Activated T-helper 2 cell treated with anti-CD3 and anti-CD28 coated beads, Interferon-gamma antibody, Interleukin-2, Interleukin-4, amounts not matched to agents 10 μg/mL and 5 μg/mL and 100 μg/mL, durations not matched to agents 14 hours and 24 hours and 36 hours (primary cell): ENCODE measurements around the gene UNC5A. TPM values are rescaled to one million over a fixed set of nuclear protein-coding genes. Genes with fewer than 3 reads are reported as not detected.

Experiments
- DNase-seq: peaks from one replicate; pipeline ENCODE4 v3.0.0; 2021; ENCODE audit warnings: low spot score
- H3K27ac Mint-ChIP-seq: one replicate; pipeline ENCODE4 v1.8.0; 2021; ENCODE audit warnings: mixed read lengths
- H3K27me3 Mint-ChIP-seq: one replicate; pipeline ENCODE4 v1.8.0; 2021; ENCODE audit warnings: low read depth, mixed read lengths
- H3K36me3 Mint-ChIP-seq: one replicate; pipeline ENCODE4 v1.8.0; 2021; ENCODE audit warnings: low read depth, mixed read lengths
- H3K4me1 Mint-ChIP-seq: one replicate; pipeline ENCODE4 v1.8.0; 2021; ENCODE audit warnings: low read depth, mixed read lengths
- H3K4me3 Mint-ChIP-seq: one replicate; pipeline ENCODE4 v1.8.0; 2021; ENCODE audit warnings: low read depth, mild to moderate bottlenecking, moderate library complexity, mixed read lengths
- H3K9me3 Mint-ChIP-seq: one replicate; pipeline ENCODE4 v1.8.0; 2021; ENCODE audit warnings: mixed read lengths
- intact Hi-C: fragments of 100-400 bp; cut with micrococcal nuclease; formaldehyde crosslinking; loops from one replicate; pipeline ENCODE4 v1.15.1; 2023
- total RNA-seq: library from RNA; stranded (reverse); gene quantifications from 2 replicates; pipeline ENCODE4 v1.2.3, GENCODE V29; 2022

Gene UNC5A
- total RNA-seq, 1 donor from 2014 or later: not detected

DNA sequence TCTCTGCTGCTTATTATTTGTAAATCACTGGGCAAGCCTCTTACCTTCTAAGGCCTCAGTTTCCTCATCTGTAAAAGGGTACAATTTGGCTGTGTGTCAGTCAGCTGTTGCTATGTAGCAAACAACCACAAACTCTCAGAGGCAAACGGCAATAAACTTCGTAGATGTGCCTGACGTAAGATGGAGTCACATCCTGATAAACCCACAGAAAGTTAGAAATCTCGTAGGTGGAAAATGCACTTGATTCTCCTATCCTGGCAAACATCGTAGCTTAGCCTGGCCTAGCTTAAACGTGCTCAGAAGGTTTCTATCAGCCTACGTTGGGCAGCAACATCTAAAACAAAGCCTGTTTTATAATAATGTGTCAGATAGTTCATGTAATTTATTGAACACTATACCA, 35.0 kb upstream of the UNC5A start:
- no peak for DNase-seq
- no peak overlapping the region for H3K27ac Mint-ChIP-seq
- peaks cover 13% of the 10 kb centered on the region for H3K27me3 Mint-ChIP-seq
- H3K36me3 Mint-ChIP-seq: no peaks in the 10 kb centered on the region
- H3K4me3 Mint-ChIP-seq: no peak overlapping the region
- H3K4me1 Mint-ChIP-seq: no peaks in the 10 kb centered on the region
- intact Hi-C loops: no loop called here
- no peaks in the 10 kb centered on the region for H3K9me3 Mint-ChIP-seq

DNA sequence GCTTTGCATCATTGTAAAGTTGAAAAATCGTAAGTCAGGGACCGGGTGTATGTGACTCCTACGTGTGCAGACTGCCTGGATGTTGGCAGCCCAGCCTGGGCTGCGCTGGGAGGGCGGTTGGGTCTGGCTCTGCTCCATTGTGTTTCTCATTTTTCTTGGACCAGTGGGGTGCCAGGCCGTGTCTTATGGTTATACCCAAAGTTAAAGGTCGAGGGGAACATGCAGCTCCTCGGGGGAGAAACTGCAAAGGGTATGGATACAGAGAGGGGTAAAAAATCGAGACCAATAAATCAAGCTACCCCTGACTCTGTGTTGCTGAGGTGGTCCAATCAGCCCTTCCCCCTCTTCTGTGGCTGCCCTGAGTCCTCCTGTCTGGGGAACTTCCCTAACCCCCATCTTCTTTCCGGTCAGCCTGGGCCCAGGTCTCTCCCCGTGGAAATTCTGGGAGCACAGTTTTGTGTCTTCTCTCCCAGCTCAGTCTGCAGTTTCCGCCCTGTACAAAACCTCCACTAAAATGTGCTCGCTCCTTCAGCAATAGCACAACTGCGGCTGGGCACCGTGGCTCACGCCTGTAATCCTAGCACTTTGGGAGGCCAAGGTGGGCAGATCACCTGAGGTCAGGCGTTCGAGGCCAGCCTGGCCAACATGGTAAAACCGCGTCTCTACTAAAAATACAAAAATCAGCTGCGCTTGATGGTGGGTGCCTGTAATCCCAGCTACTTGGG, 34.1 kb upstream of the UNC5A start:
- DNase-seq: no peak
- intact Hi-C loops: no loop called here

DNA sequence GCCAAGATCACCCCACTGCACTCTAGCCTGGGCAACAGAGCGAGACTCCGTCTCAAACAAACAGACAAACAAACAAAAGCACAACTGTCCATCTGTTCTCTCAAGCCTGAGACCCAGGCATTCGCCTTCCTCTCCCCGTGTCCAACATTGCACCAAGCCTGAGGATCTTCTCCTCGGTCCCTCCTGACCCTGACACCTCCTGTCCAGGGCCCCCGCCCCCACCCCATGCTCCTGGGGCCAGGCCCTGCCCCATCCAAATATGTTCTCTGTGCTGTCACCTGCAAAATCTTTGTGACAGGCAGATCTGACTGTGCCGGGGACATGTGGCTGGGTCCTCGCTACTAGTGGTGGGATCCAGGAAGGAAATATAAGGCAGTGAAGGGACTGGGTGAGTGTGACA, 33.4 kb upstream of the UNC5A start:
- intact Hi-C loops: no loop called here
- DNase-seq: no peak

More for the DNA sequence above, 34.1 kb upstream of the UNC5A start:
- Mint-ChIP-seq H3K36me3 (no peaks in the 10 kb centered on the region), H3K27ac (no peak overlapping the region), H3K9me3 (no peaks in the 10 kb centered on the region), H3K27me3 (peaks cover 13% of the 10 kb centered on the region), H3K4me3 (no peak overlapping the region), H3K4me1 (no peaks in the 10 kb centered on the region)

DNA sequence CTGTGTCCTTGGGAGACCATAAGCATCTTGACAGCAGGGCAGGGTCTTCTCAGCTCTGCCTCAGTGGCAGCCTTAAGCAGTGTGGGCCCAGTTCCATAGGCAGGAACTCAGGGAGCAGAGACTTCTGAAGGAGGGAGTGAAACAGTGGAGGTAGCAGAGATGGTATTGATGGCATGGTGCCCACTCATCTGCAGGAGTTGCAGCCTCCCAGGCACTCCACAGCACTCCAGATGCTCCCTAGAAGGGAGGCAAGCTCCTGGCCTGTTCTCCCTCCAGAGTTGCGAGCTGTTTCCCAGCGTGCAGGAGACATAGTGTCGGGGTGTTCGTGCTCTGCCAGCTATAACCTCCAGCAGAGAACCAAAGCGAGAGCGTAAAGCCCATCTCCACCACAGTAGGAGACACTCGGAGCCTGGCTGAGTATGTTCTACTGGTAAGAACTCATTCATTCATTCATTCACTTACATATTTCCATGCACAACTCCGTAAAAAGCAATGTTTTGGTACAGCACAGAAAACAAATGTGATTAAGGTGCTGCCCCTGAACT, 31.4 kb upstream of the UNC5A start:
- Mint-ChIP-seq H3K4me1 (no peaks in the 10 kb centered on the region), H3K27me3 (peaks cover 12% of the 10 kb centered on the region), H3K36me3 (no peaks in the 10 kb centered on the region), H3K27ac (no peak overlapping the region), H3K9me3 (no peaks in the 10 kb centered on the region), H3K4me3 (no peak overlapping the region)
- no peak for DNase-seq
- intact Hi-C loops: no loop called here

More for the DNA sequence above, 33.4 kb upstream of the UNC5A start:
- Mint-ChIP-seq H3K36me3 (no peaks in the 10 kb centered on the region), H3K27ac (no peak overlapping the region), H3K9me3 (no peaks in the 10 kb centered on the region), H3K27me3 (peaks cover 13% of the 10 kb centered on the region), H3K4me3 (no peak overlapping the region), H3K4me1 (no peaks in the 10 kb centered on the region)

DNA sequence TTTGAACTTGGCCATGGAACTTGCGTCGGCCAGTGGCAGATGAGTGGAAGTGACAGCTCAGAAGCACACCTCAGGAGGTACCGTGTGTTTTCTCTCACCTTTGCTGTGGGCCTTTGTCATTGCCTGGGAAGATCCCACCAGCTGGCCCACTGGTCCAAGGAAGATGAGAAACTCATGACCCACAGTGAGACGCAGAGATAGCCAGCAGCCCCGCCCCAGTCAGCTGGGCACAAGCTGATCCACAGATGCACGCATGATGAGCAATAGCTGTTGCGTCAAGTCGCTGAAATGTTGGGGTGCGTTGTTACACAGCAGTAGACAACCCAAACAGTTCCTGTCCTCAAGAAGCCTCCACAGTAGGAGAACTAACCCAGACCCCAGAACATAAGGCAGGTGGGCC, 30.8 kb upstream of the UNC5A start:
- H3K27me3 Mint-ChIP-seq: peaks cover 14% of the 10 kb centered on the region
- intact Hi-C loops: no loop called here
- no peaks in the 10 kb centered on the region for H3K4me1 Mint-ChIP-seq
- no peak for DNase-seq
- H3K9me3 Mint-ChIP-seq: no peaks in the 10 kb centered on the region
- no peak overlapping the region for H3K27ac Mint-ChIP-seq
- no peak overlapping the region for H3K4me3 Mint-ChIP-seq
- H3K36me3 Mint-ChIP-seq: no peaks in the 10 kb centered on the region

DNA sequence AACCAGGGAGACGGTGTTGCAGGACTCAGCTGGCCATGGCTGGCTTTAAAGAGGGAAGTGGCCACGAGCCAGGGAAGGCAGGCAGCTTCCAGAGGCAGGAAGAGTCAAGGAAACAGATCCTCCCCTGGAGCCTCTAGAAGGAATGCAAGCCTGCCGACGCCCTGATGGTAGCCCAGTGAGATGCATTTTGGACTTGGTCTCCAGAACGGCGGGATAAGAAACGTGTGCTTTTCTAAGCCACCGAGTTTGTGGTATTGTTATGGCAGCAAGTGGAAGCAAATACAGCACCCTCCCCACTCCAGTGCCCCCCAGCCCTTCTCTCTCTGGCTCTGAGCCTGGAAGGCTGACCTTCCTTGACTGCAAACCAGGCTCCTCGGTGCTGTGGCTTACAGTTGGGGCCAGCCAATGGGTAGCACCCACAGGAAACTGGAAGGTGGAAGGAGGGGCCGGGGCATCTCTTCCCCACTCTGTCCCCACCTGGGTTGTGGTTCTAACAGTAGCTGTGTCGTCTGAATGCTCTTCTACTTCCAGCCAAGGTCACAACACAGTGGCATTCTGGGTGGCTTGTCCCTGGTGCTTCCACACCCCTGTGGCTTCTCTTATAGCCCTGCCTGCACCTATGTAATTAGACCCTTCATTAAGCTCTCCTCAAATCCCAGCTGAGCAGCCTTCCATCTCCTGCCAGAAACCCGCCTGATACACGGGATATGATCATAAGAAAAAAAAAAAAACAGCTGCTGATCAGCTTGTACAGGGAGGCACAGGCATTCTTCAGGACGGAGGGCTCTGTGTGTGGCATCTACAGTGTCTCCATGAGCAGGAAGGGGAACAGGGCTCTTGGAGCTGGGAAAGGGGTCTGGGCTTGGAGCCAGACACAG, 29.9 kb upstream of the UNC5A start:
- Mint-ChIP-seq H3K27me3 (peaks cover 7% of the 10 kb centered on the region), H3K27ac (no peak overlapping the region), H3K36me3 (no peaks in the 10 kb centered on the region), H3K4me3 (no peak overlapping the region), H3K4me1 (no peaks in the 10 kb centered on the region), H3K9me3 (no peaks in the 10 kb centered on the region)
- no peak for DNase-seq
- intact Hi-C loops: no loop called here

DNA sequence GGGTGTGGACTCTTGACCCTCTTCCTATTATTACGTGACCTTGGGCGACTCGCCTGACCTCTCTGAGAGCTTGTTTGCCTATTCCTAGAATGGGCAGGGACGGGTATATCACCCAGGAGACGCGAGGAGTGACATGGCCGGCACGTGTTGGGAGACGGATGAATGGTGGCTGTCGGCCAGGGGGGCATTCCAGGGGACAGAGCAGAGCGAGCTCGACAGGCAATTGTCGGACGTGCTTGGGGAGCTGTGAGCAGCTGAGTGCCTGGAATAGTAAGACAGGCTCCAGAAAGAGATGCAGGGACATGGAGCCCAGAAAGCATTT, 29.3 kb upstream of the UNC5A start:
- Mint-ChIP-seq H3K27ac (no peak overlapping the region), H3K4me3 (no peak overlapping the region), H3K36me3 (no peaks in the 10 kb centered on the region), H3K4me1 (no peaks in the 10 kb centered on the region), H3K27me3 (peaks cover 7% of the 10 kb centered on the region), H3K9me3 (no peaks in the 10 kb centered on the region)
- intact Hi-C loops: no loop called here
- no peak for DNase-seq

DNA sequence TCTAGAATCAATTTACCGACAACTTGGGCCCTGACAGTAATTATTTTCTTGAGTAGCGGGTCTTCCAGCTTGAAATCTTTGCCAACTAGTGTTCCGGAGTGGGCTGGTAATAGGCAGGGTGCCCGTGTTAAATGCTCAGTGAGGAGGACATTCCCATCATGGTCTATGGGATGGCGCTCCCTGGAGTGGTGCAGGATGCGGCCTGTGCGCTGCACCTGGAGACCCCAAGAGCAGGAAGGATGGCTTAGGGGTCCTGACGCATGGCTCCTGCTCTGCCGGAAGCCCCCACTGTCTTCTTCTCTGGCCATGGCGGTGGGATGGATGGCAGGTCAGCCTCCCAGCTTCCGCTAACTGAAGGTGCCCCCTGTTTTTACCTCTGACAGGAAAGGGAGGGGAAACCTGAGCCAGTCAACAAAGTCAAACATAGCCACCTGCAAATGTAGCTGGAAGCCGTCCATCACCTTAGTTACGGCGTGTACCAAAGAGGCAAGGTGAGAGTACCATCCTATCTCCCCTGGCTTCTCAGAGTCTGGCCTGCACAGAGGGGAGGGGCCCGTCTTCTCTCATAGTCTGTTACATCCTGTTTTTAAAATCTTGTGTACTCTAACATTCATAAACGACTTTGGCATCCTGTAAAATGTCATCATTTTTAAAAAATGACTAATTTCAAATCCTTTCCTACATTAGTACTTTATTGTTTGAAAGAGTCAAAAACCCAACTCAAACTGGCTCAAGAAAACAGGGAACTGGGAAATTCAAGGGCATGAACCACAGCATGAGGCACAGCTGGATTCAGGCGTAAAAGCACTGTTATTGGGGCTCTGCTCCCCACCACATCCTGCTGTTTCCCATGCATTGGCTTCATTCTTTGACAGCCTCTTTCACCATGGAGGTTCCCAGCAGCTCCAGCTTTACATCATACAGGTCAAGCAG, 28.5 kb upstream of the UNC5A start:
- no peaks in the 10 kb centered on the region for H3K9me3 Mint-ChIP-seq
- H3K27me3 Mint-ChIP-seq: peaks cover 7% of the 10 kb centered on the region
- H3K4me1 Mint-ChIP-seq: no peaks in the 10 kb centered on the region
- H3K4me3 Mint-ChIP-seq: no peak overlapping the region
- intact Hi-C loops: no loop called here
- H3K27ac Mint-ChIP-seq: no peak overlapping the region
- no peak for DNase-seq
- no peaks in the 10 kb centered on the region for H3K36me3 Mint-ChIP-seq

DNA sequence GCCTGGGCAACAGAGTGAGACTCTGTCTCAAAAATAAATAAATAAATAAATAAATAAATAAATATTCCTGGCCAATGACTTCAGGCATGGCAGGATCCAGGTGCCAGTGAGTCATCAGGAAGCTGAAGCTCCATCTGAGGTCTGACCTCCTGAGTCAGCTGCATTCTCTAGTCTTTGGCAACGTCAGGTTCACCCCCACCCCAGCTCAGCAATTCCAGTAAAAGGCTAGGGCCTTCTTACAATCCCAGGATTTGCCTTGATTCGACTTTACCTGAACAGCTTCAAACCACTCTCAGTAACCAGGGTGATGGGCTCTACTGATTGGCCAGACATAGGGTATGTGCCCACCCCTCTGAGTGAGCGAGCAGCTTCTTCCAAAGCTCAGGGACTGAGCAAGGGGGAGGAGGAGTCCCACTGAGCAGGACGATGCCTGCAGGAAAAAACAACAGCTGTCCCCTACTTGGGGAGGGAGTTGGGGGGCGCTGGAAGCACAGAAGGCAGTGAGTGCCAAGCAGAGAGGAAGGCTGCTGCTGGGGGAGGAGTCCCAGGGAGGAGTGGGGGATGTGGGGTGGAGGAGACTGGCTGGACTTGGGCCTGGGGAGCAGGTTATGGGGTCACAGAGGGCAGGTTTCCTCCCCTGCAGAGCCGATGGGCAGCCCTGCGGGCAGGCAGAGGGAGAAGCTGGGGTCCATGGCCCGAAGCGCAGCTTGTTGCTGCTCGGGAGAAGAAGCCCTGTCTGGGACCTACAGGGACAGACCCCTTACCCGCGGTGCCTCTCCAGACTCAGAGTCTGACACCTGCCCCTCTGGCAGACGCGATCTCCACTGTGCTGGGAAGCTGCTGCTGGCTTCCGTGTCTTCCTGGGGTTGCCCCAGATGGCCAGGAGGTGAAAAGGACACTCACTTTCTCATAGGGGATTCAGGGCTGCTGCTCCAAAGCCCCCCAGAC, 25.9 kb upstream of the UNC5A start:
- H3K27ac Mint-ChIP-seq: no peak overlapping the region
- no peak for DNase-seq
- intact Hi-C loops: no loop called here
- no peaks in the 10 kb centered on the region for H3K36me3 Mint-ChIP-seq
- no peaks in the 10 kb centered on the region for H3K4me1 Mint-ChIP-seq
- no peaks in the 10 kb centered on the region for H3K9me3 Mint-ChIP-seq
- no peak overlapping the region for H3K4me3 Mint-ChIP-seq
- peaks cover 8% of the 10 kb centered on the region for H3K27me3 Mint-ChIP-seq

DNA sequence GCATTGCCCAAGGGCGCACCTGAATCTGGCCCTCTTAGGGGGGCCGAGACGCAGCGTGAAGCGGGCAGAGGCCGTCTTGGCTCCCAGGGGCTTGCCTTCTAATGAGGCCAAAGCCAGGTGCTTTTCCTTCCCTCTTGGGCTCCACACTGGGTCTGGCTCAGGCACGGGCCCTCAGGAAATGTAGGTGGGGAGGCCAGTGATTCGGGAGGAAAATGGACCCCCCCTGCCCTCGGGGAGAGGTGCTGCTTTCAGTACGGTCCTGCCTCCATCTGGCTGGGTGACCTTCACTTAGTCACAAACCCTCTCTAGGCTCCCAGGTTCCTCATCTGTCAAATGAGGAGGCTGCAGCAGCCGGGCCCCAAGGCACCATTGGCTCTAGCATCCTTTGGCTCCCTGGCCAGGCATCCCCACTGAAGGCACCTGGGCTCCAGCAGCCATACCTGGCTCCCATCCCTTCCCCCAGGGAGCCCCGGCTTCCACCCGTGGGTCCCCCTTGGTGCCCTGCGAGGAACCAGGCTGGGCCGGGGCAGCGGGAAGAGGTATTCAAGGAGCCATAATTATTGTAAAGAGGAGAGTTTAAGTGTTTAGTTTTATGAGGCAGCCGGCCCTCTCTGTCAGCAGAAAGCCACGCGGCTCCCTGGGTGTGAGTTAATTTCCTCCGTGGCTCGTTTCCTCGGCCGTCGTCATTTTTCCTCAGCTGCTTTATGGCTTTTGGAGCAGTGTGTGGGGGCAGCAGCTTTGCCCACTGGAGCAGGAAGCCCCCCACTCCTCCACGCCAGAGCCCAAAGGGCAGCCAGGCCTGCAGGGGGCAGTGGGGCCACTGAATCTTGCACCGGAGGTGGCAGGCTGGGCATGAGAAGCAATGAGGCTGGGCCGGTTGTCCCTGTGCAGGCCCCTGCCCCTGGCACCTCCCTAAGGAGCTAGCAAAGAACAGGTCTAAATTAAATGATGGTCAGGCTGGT, 24.9 kb upstream of the UNC5A start:
- intact Hi-C loops: no loop called here
- Mint-ChIP-seq H3K4me3 (no peak overlapping the region), H3K27me3 (peaks cover 14% of the 10 kb centered on the region), H3K4me1 (no peaks in the 10 kb centered on the region), H3K27ac (no peak overlapping the region), H3K36me3 (no peaks in the 10 kb centered on the region), H3K9me3 (no peaks in the 10 kb centered on the region)
- no peak for DNase-seq

DNA sequence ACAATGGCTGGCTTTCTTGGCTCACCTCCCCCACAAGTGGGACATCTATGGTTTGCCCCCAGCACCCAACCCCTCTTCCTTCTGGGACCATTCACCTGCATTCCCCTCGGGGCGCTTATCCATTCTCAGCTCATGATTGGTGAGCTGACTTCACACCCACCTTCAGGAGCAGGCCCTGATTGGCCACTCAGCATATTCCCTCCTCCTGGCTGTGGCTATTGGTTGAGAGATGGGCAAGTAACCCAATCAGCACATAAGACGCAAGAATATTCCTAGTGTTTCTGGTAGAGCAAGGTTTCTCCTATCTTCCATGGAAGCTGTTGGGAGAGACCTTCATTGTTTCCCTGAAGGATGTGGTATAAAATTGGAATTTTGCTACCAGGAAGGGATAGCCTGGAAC, 22.7 kb upstream of the UNC5A start:
- H3K36me3 Mint-ChIP-seq: no peaks in the 10 kb centered on the region
- no peak for DNase-seq
- H3K9me3 Mint-ChIP-seq: no peaks in the 10 kb centered on the region
- intact Hi-C loops: no loop called here
- H3K4me3 Mint-ChIP-seq: no peak overlapping the region
- no peak overlapping the region for H3K27ac Mint-ChIP-seq
- H3K4me1 Mint-ChIP-seq: no peaks in the 10 kb centered on the region
- H3K27me3 Mint-ChIP-seq: peaks cover 15% of the 10 kb centered on the region
